Stimulated activated CD4-positive, alpha-beta T cell treated with anti-CD3 and anti-CD28 coated beads, Interleukin-4, amount 100 ng/mL, for 4 hours (primary cell): Measurements from ENCODE around the gene PIGZ.
"Not testable (repeated sequence)": the region's sequence is repeated elsewhere in the genome, so short reads cannot be mapped to it uniquely, and the experiment has no call there.

Source experiments
- DNase-seq, 2 experiments: peaks; one replicate each; pipeline ENCODE4 v3.0.0-alpha.2; 2020

Gene PIGZ

GRCh38 chr3:196947860-196948441 lies 20.7 kb downstream of the PIGZ start:
- no peak for DNase-seq

- no peak for DNase-seq
Observed at GRCh38 chr3:196947136-196947859, 21.3 kb downstream of the PIGZ start.

- DNase-seq: not testable (repeated sequence)
Observed at GRCh38 chr3:196944037-196944790, 24.4 kb downstream of the PIGZ start.

- no peak for DNase-seq
Observed at GRCh38 chr3:196942915-196943277, 25.7 kb downstream of the PIGZ start.

GRCh38 chr3:196942226-196942914 lies 26.3 kb downstream of the PIGZ start, which contains the start of gene NCBP2:
TSS of gene NCBP2 (minus strand) at chr3:196942528. CDS start at chr3:196942503, 25 bp downstream.
- peak; percentile 99 to 100 for DNase-seq

- peak; percentile 62 to 75 for DNase-seq
Observed at GRCh38 chr3:196941729-196942225, 26.9 kb downstream of the PIGZ start.

GRCh38 chr3:196938576-196938975 lies 30.1 kb downstream of the PIGZ start:
- no peak for DNase-seq

- no peak for DNase-seq
Observed at GRCh38 chr3:196938124-196938523, 30.5 kb downstream of the PIGZ start.

GRCh38 chr3:196936288-196936687 lies 32.3 kb downstream of the PIGZ start:
- DNase-seq: no peak

GRCh38 chr3:196932600-196932999 lies 36.0 kb downstream of the PIGZ start:
- DNase-seq: no peak

GRCh38 chr3:196931828-196932587 lies 36.6 kb downstream of the PIGZ start:
- no peak for DNase-seq

- no peak for DNase-seq
Observed at GRCh38 chr3:196931157-196931556, 37.5 kb downstream of the PIGZ start.

- no peak for DNase-seq
Observed at GRCh38 chr3:196927571-196928453, 40.8 kb downstream of the PIGZ start.

- DNase-seq: no peak
Observed at GRCh38 chr3:196920733-196921132, 47.9 kb downstream of the PIGZ start.

GRCh38 chr3:196918968-196919367 lies 49.7 kb downstream of the PIGZ start:
- no peak for DNase-seq

- no peak for DNase-seq
Observed at GRCh38 chr3:196916995-196917394, 51.6 kb downstream of the PIGZ start.

- DNase-seq: no peak
Observed at GRCh38 chr3:196916221-196916620, 52.4 kb downstream of the PIGZ start.

GRCh38 chr3:196915375-196915774 lies 53.3 kb downstream of the PIGZ start:
- DNase-seq: no peak

- DNase-seq: no peak
Observed at GRCh38 chr3:196914866-196915265, 53.8 kb downstream of the PIGZ start.

- no peak for DNase-seq
Observed at GRCh38 chr3:196903740-196904139, 64.9 kb downstream of the PIGZ start.

- no peak for DNase-seq
Observed at GRCh38 chr3:196902296-196902695, 66.3 kb downstream of the PIGZ start.
